Left lobe of liver (tissue), 2 donors: ENCODE results near the gene LOXL1. TPM values are rescaled to one million over a fixed set of nuclear protein-coding genes. Genes with fewer than 3 reads are reported as not detected.

Source experiments
- ATAC-seq: fragments of 200-7000 bp; cut with Tn5 transposase; one replicate; pipeline ENCODE4 v1.9.1; 2020; ENCODE audit warnings: mild to moderate bottlenecking, moderate library complexity
- DNase-seq: peaks from one replicate; pipeline ENCODE4 v3.0.0-alpha.2; 2020; ENCODE audit warnings: low spot score
- total RNA-seq: library from RNA; stranded (reverse); gene quantifications from one replicate; pipeline ENCODE4 v1.2.1, GENCODE V29; 2021
- donor health status: DM: no; HTN: no; CAD: no; lungs with moderate emphysema.
- donor health status: DM: no; HTN: yes; CAD: no.

The LOXL1 gene
- total RNA-seq, 1 donor from 2014 or later, result 0.75 TPM

- DNase-seq, result no peak
- ATAC-seq, result no peak
Observed at GRCh38 chr15:73919706-73920105, 6.6 kb upstream of the LOXL1 start.

- ATAC-seq (no peak), DNase-seq (no peak)
Observed at GRCh38 chr15:73921254-73921925, 4.9 kb upstream of the LOXL1 start.

DNA sequence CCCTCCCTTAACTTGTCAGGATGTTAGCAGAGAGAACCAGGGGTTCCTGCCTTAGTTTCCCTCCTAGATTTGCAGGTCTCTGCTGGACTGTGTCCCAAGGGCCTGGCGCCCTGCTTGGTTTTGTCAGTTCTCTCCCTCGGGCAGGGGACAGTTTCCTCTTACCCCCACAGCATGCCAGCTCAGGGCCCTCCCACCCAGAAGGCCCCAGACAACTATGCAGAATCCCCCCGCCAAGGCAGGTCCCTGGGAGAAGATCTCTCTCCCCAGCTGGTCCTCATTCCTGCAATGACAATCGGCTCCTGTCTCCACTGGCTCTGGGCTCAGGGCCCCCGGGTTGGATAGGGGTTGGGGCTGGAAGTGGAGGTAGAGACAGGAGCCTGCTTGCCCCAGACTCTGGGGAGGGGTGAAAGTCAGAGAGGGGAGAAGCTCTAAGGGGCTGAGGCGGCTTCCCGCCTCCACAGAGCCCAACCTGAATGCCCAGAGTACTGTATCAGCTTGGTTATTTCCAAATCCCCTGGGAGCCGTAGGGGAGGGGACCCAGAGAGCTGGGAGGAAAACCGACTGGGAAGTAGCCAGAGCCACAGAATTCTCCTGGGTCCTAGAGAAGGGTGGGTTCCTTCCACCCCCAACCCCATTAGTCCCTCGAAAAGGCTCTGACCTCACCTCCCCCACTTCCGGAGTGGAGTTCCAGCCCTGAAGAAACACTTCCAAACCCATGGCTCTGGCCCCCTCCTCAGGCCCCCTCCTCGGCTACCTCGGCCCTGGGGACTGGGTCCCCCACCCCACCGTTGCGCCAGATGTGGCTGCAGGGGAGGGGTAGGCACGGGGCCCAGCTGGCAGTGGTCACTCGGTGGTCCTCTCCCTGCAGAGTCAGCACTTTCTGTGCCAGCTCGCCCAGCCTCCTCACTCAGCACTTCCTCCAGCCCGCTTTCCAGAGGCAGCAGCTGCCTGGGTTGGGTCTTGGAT, 3.8 kb upstream of the LOXL1 start:
- ATAC-seq (no peak), DNase-seq (no peak)

DNA sequence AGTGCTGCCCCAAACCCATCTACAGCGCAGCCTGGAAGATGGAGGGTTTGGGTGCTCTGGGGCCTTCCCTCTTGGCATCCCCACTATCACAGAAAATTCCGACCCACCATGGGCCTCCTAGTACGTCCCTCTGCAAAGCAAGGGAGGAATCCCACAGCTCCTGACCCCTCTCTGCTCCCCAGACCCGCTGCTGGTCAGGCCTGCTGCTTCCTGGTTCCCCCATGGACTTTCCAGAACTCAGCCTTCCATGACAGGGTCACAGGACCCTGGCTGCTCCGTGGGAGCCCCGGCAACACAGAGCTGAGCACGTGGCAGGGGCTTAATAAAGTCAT, 3.1 kb upstream of the LOXL1 start:
- DNase-seq (no peak), ATAC-seq (no peak)

GRCh38 chr15:73923488-73924164, 2.6 kb upstream of the LOXL1 start:
- ATAC-seq (no peak), DNase-seq (no peak)

- ATAC-seq (no peak), DNase-seq (no peak)
Observed at GRCh38 chr15:73924171-73924921, 1.9 kb upstream of the LOXL1 start.

- no peak for DNase-seq
Observed at GRCh38 chr15:73925848-73926218, 429 bp upstream of the LOXL1 start.

DNA sequence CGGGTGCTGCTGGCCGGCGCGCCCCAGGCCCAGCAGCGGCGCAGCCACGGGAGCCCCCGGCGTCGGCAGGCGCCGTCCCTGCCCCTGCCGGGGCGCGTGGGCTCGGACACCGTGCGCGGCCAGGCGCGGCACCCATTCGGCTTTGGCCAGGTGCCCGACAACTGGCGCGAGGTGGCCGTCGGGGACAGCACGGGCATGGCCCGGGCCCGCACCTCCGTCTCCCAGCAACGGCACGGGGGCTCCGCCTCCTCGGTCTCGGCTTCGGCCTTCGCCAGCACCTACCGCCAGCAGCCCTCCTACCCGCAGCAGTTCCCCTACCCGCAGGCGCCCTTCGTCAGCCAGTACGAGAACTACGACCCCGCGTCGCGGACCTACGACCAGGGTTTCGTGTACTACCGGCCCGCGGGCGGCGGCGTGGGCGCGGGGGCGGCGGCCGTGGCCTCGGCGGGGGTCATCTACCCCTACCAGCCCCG, 777 bp downstream of the LOXL1 start:
- ATAC-seq (peak; percentile 29), DNase-seq (no peak)

More at GRCh38 chr15:73925848-73926218, 429 bp upstream of the LOXL1 start:
- no peak for ATAC-seq

DNA sequence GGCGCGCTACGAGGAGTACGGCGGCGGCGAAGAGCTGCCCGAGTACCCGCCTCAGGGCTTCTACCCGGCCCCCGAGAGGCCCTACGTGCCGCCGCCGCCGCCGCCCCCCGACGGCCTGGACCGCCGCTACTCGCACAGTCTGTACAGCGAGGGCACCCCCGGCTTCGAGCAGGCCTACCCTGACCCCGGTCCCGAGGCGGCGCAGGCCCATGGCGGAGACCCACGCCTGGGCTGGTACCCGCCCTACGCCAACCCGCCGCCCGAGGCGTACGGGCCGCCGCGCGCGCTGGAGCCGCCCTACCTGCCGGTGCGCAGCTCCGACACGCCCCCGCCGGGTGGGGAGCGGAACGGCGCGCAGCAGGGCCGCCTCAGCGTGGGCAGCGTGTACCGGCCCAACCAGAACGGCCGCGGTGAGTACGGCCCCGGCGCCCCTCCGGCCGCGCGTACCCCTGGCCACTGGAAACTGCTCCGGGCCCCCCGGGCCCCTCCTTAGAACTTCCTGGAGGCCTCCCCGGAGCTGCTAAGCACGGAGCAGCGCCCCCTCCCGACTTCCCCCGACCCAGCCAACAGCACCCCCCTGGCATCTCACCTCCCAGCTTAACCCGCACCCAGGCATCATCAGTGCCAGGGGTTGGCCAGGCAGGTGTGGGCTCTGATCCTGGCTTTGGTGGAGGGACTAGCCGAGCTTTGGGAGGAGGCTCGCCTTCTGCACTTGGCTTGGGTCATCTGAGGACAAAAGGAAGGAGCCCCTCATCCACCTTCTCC, 1.4 kb downstream of the LOXL1 start:
- DNase-seq (no peak), ATAC-seq (peak; percentile 61)

GRCh38 chr15:73928241-73928579, 1.9 kb downstream of the LOXL1 start:
- no peak for DNase-seq

GRCh38 chr15:73928971-73929627, 2.8 kb downstream of the LOXL1 start:
- no peak for DNase-seq
- ATAC-seq, result no peak

More at GRCh38 chr15:73928241-73928579, 1.9 kb downstream of the LOXL1 start:
- ATAC-seq, result no peak

DNA sequence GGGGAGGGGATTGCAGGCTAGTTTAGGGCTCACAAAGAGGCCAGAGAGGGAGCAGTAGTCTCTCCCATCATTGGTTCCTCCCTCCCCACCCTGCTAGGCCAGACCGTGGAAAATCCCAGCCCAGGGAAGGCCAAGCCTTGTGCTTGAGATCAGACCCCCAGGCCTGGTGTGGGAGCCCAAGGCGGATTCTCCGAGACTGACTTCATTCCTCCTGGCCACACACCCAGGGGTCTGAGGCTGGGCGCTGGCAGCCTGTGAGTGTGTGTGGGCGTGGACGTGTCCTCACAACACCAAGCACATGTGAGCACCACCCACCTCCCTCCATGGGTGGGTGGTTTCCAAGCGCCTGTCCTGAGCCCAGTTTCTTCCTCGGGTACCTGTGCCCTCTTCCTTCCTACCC, 4.1 kb downstream of the LOXL1 start:
- ATAC-seq (no peak), DNase-seq (no peak)

DNA sequence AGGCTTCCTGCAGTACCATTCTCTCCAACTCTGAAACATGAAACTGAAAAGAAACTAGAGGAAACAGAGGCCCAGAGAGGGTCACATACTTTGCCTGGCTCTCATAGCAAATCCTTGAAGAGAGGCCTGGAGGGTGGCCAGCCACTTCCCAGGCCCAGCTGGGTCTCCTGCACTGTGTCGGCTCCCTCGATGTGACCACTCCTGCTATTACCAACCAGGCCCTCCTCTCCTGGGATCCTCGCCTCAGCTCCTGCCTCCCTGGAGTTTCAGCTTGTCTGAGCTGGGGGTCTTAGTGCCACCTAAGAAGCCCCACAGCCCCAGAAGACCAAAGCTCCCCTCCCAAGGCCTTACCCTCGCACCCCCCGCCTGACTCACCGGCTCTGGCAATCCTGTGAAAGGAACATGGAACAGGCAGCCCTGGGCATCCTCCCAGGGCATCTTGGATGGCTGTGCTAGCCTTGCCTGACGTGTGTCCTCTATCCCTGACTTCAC, 4.6 kb downstream of the LOXL1 start:
- ATAC-seq (no peak), DNase-seq (no peak)

- ATAC-seq, result no peak
- no peak for DNase-seq
Observed at GRCh38 chr15:73931441-73931840, 5.2 kb downstream of the LOXL1 start.

DNA sequence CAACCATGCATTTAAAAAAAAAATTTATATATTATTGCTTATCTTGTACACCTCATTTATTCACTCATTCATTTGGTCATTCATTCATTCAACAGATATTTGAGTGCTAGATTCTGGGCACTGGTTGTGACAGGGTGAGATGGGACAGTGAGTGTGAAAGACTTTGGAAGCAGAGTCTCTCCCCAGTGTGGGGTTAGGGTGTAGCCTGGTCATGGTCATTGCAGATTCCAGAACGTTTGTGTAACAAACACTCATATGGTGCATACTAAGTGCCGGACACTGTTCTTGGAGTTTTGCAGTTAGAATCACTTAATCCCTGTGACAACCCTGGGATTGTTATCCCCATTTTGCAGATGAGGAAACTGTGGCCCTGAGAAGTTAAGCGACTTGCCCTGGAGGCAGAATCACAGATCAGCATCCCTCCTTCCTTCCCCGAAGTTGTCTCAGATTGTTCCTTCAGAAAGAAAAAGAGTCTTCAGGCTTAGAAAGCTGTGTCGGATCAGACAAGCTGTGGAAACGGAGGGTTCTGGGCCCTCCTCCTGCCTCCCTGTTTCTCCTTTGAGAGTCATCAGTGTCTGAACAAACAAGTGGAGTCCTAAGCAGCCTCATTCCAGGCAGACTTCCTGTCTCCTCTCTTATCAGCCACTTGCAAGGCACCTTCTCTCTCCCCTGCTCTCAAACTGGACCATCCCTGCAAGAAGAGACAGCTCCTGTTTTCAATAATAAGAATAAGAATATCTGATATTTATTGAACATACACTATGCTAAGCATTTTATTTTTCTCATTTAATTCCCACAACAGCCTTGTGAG, 6.3 kb downstream of the LOXL1 start:
- ATAC-seq (no peak), DNase-seq (no peak)

DNA sequence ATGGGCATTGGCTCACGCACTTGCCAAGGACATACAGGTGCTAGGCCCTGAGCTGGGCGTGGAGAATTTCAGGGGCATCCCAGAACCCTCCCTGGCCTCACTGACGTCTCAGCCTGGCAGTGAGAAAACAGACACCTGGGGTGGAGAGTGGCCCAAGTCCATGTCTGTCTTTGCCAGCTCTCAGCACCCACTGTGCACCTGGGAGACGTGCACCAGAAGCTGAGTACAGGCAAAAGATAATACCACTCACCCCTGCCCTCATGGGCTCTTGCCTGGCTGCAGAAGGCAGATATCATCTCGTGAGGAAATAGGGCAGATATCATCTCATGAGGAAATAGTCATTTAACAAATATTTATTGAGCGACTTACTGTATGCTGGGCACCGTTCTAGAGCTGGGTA, 8.0 kb downstream of the LOXL1 start:
- ATAC-seq, result no peak
- no peak for DNase-seq

- DNase-seq (no peak), ATAC-seq (no peak)
Observed at GRCh38 chr15:73935547-73935946, 9.3 kb downstream of the LOXL1 start.

GRCh38 chr15:73936181-73936580, 9.9 kb downstream of the LOXL1 start:
- ATAC-seq (no peak), DNase-seq (no peak)
